HepG2 (cell line): ENCODE measurements around the gene RPS25. TPM values are rescaled to one million over a fixed set of nuclear protein-coding genes. Genes with fewer than 3 reads are reported as not detected.

Source experiments
- ATF7-NPFF ChIP-seq: sonication (generic); formaldehyde crosslinking; IDR thresholded peaks from 2 replicates; pipeline ENCODE4 v1.8.1; 2023; ENCODE audit warnings: mild to moderate bottlenecking, low read depth, missing genetic modification reagents, moderate library complexity
- ELF1 ChIP-seq: sonication (generic); formaldehyde crosslinking; IDR thresholded peaks from 2 replicates; pipeline ENCODE4 v1.4.0; 2020; ENCODE audit warnings: missing genetic modification reagents
- ELF3 ChIP-seq: IDR thresholded peaks from 2 replicates; pipeline ENCODE4 v1.6.1; 2016; ENCODE audit warnings: missing genetic modification reagents, missing compliant biosample characterization
- FOSL1 ChIP-seq: sonication (generic); formaldehyde crosslinking; IDR thresholded peaks from 2 replicates; pipeline ENCODE4 v1.9.0; 2021; ENCODE audit warnings: missing genetic modification reagents, borderline replicate concordance
- GLMP ChIP-seq: sonication (generic); formaldehyde crosslinking; IDR thresholded peaks from 2 replicates; pipeline ENCODE4 v1.9.0; 2021; ENCODE audit warnings: missing genetic modification reagents, mild to moderate bottlenecking, borderline replicate concordance
- HBP1 ChIP-seq: IDR thresholded peaks from 2 replicates; pipeline ENCODE4 v1.6.1; 2016; ENCODE audit warnings: low read depth, control low read depth
- KDM1A ChIP-seq: IDR thresholded peaks from 2 replicates; pipeline ENCODE4 v1.6.1; 2016; ENCODE audit warnings: missing compliant biosample characterization
- MZF1 ChIP-seq: sonication (generic); formaldehyde crosslinking; IDR thresholded peaks from 2 replicates; pipeline ENCODE4 v1.8.1; 2023; ENCODE audit warnings: mild to moderate bottlenecking, missing genetic modification reagents, borderline replicate concordance
- NCOA5 ChIP-seq: sonication (generic); formaldehyde crosslinking; IDR thresholded peaks from 2 replicates; pipeline ENCODE4 v1.4.0; 2020; ENCODE audit warnings: missing genetic modification reagents
- SATB2 ChIP-seq: sonication (generic); formaldehyde crosslinking; IDR thresholded peaks from 2 replicates; pipeline ENCODE4 v1.5.0; 2020; ENCODE audit warnings: missing genetic modification reagents
- SP4 ChIP-seq: sonication (generic); formaldehyde crosslinking; IDR thresholded peaks from 2 replicates; pipeline ENCODE4 v1.8.1; 2023; ENCODE audit warnings: mild to moderate bottlenecking, missing genetic modification reagents
- TBX3 ChIP-seq: fragments of 450-650 bp; IDR thresholded peaks from 2 replicates; pipeline ENCODE4 v1.6.1; 2017; ENCODE audit warnings: antibody characterized with exemption, mild to moderate bottlenecking, inconsistent platforms, borderline replicate concordance
- ZMYM2 ChIP-seq: sonication (generic); formaldehyde crosslinking; IDR thresholded peaks from 2 replicates; pipeline ENCODE4 v1.8.0; 2022; ENCODE audit warnings: mild to moderate bottlenecking, missing genetic modification reagents
- ZNF121 ChIP-seq: sonication (generic); formaldehyde crosslinking; IDR thresholded peaks from 2 replicates; pipeline ENCODE4 v1.5.0; 2020; ENCODE audit warnings: mild to moderate bottlenecking, missing genetic modification reagents
- ZNF160 ChIP-seq: sonication (generic); formaldehyde crosslinking; IDR thresholded peaks from 2 replicates; pipeline ENCODE4 v1.8.0; 2022; ENCODE audit warnings: mild to moderate bottlenecking, inconsistent platforms, missing genetic modification reagents
- ZNF337 ChIP-seq: sonication (generic); formaldehyde crosslinking; IDR thresholded peaks from 2 replicates; pipeline ENCODE4 v1.5.1; 2020; ENCODE audit warnings: missing genetic modification reagents, low read depth, mild to moderate bottlenecking, borderline replicate concordance
- ZNF564 ChIP-seq: sonication (generic); formaldehyde crosslinking; IDR thresholded peaks from 2 replicates; pipeline ENCODE4 v1.8.1; 2023; ENCODE audit warnings: mild to moderate bottlenecking, missing genetic modification reagents
- ZNF703 ChIP-seq: sonication (generic); formaldehyde crosslinking; IDR thresholded peaks from 2 replicates; pipeline ENCODE4 v1.5.1; 2020; ENCODE audit warnings: missing genetic modification reagents, mild to moderate bottlenecking, moderate library complexity, borderline replicate concordance
- ZNF784 ChIP-seq: sonication (generic); formaldehyde crosslinking; IDR thresholded peaks from 2 replicates; pipeline ENCODE4 v1.5.1; 2020; ENCODE audit warnings: missing genetic modification reagents, mild to moderate bottlenecking, borderline replicate concordance
- polyA plus RNA-seq, 8 experiments: library from polyadenylated mRNA; depleted of rRNA in 3 of 8; stranded (reverse) in 7 of 8; unstranded in 1 of 8; fragments of >200 nt; fragmentation: Illumina TruSeq in 4 of 8; extraction: Trizol in 4 of 8; gene quantifications; 2 replicates each; pipeline versions ENCODE4 v1.2.1 to v1.2.3, GENCODE V29; 2011 to 2016; ENCODE audit warnings: low read depth in 4 of 8, missing spikeins in 1 of 8, mixed read lengths in 1 of 8; ENCODE audit not compliant: insufficient read depth in 1 of 8
- total RNA-seq, 5 experiments: library from RNA; depleted of rRNA; stranded (reverse); fragments of >200 nt; fragmentation: Illumina TruSeq; extraction: Trizol; gene quantifications; 2 replicates each; pipeline ENCODE4 v1.2.3, GENCODE V29; 2016; ENCODE audit warnings: low read depth in 1 of 5
- TF ChIP-seq, protein P1 (sequence below): sonication (generic); formaldehyde crosslinking; IDR thresholded peaks from 2 replicates; pipeline ENCODE4 v1.4.0; 2020; ENCODE audit warnings: missing genetic modification reagents

Gene RPS25
- total and polyA plus RNA-seq, 2 of the 13 experiments (the other 11 are each of a cell fraction or from before 2014, with no cell fraction given) = 839 to 1,415 TPM

- TF ChIP-seq HBP1 (CRISPR knock-in tag) (peak; percentile 41; the same call in 1 of the 2 replicates), ZMYM2 (CRISPR knock-in tag) (no peak), SP4 (CRISPR knock-in tag) (peak; percentile 68), TBX3 (no peak), ELF1 (0 out of 2 replicates have a peak, but pooled peaks have one; percentile 47), KDM1A (CRISPR knock-in tag) (no peak), ZNF564 (no peak; the same call in 1 of the 2 replicates), ZNF121 (CRISPR knock-in tag) (no peak), SATB2 (no peak), ATF7-NPFF (no peak), FOSL1 (no peak), ZNF784 (CRISPR knock-in tag) (peak; percentile 79; the same call in 1 of the 2 replicates), ZNF160 (CRISPR knock-in tag) (no peak; the same call in 1 of the 2 replicates), ELF3 (CRISPR knock-in tag) (peak; percentile 55), ZNF703 (CRISPR knock-in tag) (no peak), NCOA5 (CRISPR knock-in tag) (no peak), ZNF337 (CRISPR knock-in tag) (0 out of 2 replicates have a peak, but pooled peaks have one; percentile 46), GLMP (no peak), MZF1 (CRISPR knock-in tag) (no peak)
- TF ChIP-seq, protein P1, sequence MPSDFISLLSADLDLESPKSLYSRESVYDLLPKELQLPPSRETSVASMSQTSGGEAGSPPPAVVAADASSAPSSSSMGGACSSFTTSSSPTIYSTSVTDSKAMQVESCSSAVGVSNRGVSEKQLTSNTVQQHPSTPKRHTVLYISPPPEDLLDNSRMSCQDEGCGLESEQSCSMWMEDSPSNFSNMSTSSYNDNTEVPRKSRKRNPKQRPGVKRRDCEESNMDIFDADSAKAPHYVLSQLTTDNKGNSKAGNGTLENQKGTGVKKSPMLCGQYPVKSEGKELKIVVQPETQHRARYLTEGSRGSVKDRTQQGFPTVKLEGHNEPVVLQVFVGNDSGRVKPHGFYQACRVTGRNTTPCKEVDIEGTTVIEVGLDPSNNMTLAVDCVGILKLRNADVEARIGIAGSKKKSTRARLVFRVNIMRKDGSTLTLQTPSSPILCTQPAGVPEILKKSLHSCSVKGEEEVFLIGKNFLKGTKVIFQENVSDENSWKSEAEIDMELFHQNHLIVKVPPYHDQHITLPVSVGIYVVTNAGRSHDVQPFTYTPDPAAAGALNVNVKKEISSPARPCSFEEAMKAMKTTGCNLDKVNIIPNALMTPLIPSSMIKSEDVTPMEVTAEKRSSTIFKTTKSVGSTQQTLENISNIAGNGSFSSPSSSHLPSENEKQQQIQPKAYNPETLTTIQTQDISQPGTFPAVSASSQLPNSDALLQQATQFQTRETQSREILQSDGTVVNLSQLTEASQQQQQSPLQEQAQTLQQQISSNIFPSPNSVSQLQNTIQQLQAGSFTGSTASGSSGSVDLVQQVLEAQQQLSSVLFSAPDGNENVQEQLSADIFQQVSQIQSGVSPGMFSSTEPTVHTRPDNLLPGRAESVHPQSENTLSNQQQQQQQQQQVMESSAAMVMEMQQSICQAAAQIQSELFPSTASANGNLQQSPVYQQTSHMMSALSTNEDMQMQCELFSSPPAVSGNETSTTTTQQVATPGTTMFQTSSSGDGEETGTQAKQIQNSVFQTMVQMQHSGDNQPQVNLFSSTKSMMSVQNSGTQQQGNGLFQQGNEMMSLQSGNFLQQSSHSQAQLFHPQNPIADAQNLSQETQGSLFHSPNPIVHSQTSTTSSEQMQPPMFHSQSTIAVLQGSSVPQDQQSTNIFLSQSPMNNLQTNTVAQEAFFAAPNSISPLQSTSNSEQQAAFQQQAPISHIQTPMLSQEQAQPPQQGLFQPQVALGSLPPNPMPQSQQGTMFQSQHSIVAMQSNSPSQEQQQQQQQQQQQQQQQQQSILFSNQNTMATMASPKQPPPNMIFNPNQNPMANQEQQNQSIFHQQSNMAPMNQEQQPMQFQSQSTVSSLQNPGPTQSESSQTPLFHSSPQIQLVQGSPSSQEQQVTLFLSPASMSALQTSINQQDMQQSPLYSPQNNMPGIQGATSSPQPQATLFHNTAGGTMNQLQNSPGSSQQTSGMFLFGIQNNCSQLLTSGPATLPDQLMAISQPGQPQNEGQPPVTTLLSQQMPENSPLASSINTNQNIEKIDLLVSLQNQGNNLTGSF (CRISPR knock-in tag) = no peak
Measured at GRCh38 chr11:119029340-119030028, 11.3 kb upstream of the RPS25 start (continued).
